Fibroblast of peridontal ligament (primary cell): ENCODE measurements around the gene EID1.
A peak's percentile ranks its signal among the peaks of the same experiment; 100 is the strongest.

Source experiments
- DNase-seq: peaks from one replicate; pipeline ENCODE4 v3.0.0-alpha.2; 2010; ENCODE audit errors: extremely low read depth

The EID1 gene

GRCh38 chr15:48868536-48868935 lies 9.4 kb upstream of the EID1 start:
- DNase-seq = peak; percentile 48

DNA sequence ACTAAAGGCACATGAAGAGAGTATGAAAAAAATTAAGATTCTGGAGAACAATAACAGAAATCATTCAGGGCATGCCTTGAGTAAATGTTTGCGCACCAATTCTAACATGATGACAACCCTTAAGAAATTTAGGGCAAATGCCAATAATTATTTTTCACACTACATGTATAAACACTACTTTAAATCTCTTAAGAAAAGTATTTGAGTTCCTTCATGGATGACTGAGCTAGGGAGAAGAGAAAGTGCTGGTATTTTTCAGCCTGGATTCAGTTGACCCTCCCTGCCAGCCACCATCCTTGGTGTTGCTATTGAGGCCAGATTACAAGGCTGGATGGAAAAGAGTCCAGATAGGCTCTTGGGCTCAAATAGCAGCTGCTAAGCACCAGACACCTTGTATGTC lies 8.0 kb upstream of the EID1 start:
- DNase-seq = no peak

DNA sequence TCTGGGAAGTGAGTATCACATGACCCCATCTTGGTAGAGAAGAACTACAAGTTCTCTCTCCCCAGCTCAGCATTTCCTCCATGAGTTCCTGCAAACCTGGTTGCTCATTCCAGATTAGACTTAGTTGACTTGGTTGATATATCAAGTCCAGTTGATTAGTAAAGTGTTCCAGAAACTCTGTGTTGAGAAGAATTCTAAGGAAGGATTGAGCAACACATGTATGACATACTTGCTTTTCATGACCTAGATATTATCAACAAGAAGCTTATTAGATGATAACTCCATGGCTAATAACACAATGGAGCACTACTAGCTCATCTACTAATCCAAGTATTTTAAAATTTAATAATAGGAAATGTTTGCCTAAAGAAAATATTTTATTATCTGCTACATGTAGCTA lies 6.4 kb upstream of the EID1 start:
- DNase-seq = no peak

DNA sequence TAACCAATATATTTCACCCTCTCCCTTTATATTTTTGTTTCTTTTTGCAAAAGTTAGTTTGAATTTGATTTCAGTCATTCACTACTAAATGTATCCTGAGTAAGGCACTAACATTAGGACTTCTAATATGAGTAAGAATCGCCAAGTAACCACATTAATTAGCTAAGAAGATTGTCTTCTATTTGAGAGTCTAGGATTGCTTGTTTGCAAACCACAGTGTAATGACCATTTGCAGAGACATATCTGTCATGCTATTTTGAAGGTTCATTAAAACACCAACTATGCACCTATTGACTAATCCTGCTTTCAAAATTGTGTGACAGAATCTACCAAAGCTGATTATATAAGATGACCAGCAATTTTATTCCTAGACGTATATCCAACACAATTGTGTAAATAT lies 5.3 kb upstream of the EID1 start:
- DNase-seq = no peak

DNA sequence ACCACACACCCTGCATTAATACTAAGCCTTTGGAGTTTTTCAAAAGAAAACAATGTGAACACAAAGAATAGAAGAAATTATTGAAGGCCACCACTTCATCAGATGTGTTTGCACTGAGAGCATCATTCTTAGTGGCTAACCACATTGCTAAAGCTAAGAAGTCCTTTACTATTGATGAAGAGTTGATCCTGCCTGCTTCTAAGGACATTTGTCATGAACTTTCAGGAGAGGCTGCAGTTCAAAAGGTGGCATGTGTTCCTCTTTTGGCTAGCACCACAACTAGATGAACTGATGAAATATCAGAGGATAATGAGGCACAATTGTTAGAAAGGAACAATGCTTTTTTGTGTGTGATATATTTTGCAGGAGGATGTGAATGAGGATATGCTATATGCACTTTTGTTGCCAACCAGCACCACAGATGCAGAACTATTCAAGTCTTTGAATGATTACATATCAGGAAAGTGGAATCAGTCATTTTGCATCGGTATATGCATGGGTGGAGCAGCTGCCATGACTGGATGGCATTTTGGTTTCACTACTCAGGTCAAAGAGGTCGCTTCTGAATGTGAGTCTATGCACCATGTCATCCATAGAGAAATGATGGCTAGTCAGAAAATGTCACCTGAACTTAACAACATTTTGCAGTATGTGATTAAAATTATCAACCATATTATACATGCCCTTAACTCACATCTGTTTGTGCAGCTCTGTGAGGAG lies 2.5 kb upstream of the EID1 start:
- DNase-seq = no peak

DNA sequence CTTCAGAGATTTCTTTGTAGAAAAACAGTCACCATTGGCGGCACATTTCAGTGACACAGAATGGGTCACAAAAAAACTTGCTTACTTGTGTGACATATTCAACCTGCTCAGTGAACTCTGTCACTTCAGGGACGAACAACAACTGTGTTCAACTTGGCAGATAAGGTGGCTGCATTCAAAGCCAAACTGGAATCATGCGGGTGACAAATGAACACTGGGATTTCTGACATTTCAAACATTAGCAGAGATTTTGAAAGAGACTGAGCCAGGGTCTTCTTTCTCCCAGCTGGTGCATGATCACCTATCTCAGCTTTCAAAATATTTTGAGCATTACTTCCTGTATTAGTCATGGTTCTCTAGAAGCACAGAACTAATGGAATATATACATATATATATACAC lies 1.9 kb upstream of the EID1 start:
- no peak for DNase-seq

DNA sequence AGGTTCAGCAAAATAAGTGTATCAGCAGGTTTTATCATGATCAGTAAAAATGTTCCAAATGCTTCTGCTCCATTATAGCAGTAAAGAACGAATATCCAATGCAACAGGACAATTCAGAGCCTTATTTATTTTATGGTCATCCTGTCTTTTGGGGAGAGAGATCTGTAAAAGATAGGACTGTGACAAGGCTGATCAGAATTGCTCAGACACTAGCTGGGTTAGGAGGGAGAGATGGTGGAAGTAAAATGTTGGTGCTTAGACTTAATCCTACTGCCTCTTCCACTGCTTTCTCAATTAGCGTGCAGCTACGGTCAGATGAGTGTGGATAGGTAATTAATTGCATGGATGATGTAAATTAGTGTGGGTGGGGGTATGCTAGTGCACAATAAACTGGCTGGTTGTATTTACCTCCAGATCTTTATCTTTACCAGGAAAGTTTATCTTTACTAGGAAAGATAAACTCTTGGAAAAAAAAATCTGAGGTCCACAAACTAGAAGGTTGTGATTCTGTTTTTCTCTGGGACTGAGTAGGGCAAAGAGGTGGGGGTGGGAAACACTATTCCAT lies 2.2 kb downstream of the EID1 start:
- no peak for DNase-seq

DNA sequence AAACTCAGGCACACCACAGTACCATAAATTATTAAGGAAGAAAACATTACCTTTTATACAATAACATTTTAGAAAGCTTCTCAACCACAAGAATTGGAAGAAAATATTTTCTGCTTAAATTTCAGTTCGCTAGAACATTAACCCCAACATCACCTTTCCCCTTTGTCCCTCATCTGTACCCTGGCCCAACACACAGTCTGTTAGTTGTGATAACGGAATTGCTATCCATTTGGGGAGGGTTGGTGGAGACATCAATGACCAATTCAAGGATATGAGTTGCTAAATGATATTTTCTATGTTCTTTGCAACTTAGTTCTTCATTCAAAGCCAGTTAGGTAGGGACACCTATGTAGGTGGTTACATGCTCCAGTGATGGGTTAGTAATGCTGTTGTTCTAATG lies 5.8 kb downstream of the EID1 start:
- DNase-seq = no peak

- DNase-seq = no peak
Measured at GRCh38 chr15:48887144-48887543, 9.2 kb downstream of the EID1 start.

- no peak for DNase-seq
Measured at GRCh38 chr15:48888191-48888590, 10.3 kb downstream of the EID1 start.

DNA sequence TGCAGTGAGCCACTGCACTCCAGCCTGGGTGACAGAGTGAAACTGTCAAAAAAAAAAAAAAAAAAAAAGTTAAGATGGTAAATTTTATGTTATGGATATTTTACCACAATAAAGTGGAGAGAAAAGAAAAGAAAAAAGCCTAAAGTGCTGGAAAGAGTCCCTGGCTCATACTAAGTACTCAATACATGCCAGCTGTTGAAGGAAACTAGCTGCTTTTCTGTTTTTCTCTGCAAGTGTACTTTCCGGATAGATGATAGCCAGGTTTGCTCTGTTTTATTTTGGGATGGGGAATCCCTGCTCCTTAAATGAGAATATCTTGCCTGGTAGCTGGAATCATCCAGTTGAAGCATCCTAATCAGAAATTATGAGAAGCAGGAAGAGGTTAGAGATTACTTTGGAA lies 10.9 kb downstream of the EID1 start:
- DNase-seq = peak; percentile 58

DNA sequence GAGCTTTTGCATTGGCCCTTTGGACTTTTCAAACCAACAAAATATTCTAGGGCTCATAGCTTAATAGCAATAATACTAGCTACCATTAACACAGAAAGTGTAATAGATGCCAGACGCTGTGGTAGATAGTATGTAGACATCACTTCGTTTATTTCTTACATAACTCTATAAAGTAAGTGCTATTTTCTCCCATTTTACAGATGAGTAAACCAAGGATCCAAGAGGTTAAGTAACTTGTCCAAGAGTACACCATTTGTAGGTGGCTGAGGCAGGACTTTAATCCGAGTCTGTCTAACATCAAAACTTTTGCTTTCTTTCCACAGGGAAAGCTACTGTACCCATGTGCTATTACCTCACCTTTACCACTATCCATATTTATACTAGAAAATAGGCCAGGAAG lies 12.0 kb downstream of the EID1 start:
- DNase-seq = no peak

DNA sequence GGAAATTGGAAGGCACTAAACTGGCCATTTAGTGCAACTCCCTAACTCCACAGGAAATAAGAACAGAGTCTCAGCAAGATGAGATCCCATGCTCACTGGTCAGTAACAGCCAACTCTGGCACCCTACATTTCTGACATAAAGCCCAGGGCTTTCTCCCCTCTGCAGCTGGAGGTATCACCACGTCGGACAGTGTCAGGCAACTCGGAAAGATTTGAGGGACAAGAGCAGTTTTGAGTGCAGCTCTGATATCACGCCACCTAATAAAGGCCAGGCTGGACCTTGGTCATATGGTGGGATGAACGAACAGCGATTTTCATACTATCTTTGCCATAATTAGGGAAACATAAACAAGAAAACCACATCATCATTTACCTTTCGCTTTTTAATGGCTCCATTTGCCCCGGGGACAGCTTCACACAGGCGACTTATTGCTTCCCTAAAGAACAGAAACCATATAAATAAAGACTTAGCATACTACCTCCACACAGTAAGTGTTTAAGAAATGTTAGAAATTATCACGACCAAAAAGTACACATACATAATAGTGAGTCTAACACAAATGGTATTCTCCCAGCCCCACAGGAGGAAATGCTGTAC lies 12.5 kb downstream of the EID1 start:
- DNase-seq = no peak

DNA sequence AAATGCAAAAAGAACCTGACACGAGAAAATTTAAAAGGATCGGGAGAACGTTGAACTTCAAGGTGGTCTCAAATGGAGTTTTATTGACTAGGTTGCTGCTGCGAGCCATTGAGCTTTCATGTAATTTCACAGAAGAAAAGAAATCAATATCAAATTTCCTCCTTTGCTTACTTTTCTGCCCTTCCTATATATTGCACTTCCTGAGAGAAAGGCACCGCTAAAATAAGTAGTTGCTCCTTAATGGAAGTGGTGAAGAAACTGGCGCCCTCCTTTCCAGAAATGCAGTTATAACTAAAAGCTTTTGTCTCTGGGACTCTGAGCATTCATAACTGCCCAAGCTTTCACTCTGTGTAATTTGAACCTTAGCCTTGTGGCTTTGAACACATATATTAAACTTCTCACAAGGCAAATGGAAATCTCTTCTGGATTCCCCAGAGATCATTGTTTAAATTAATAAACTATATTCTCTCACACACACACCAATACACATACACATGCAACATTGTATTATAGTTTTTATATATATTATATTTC lies 13.4 kb downstream of the EID1 start:
- DNase-seq = peak; percentile 43

- DNase-seq = no peak
Measured at GRCh38 chr15:48893311-48893710, 15.4 kb downstream of the EID1 start.

DNA sequence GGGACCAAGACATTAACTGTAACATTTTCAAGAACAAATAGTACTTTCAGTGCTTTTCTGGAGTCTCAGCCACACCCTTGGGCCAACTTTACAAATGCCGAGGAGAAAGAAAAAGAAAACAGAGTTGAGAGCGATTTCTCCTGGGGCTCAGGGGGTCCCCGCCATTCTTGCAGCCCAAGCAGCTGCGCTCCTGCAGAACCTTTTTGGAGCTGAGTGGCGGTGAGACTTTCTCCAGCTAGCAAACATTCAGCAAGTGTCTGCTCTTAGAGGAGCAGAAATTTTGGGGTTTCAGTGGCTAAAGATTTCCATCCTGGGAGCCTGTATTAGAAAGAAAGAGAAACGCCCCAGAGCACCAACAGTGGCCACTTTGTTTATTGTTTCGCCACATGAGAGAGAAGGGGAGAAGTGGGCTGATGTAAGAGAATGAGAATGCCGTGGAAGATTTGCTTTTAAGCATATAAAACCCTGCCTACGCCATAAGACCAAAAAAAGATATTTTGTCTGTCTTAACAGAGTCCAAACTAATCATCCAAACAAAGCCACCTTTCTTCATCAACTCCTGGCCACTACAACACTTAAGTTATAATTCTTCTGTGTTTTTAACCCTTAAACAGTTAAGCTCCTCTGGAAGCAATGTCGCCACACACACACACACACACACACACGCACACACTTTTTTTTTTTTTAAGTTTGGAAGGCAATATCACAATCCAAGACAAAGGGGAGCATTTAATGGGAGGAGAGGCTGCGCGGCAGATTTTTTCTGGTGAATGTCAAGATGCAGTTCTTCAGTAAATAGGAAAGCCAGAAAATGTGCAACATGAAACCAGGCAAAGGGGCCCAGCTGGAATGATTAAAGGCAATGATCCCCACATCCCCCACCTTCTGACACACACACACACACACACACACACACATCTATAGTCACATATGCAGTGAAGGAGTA lies 19.2 kb downstream of the EID1 start:
- peak; percentile 91 for DNase-seq

DNA sequence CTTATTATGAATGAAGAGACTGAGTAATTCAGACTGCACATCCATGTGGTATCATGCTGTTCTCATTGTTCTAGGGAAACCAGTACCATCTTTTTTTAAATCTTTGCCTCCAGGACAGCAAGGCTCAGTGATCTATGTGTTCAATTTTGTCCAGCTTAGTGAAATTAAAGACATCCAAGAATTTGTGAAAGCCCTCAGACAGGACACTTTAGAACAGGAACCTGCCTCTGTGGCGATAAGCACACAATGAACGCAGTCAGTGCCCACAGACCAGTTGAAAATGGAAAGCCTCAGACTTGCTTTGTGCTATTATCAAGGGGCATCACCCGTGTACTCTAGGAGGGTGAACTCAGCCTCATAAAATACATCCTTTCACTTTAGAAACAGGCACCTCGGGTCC lies 20.1 kb downstream of the EID1 start:
- no peak for DNase-seq

GRCh38 chr15:48898446-48898845 lies 20.5 kb downstream of the EID1 start:
- DNase-seq = no peak

DNA sequence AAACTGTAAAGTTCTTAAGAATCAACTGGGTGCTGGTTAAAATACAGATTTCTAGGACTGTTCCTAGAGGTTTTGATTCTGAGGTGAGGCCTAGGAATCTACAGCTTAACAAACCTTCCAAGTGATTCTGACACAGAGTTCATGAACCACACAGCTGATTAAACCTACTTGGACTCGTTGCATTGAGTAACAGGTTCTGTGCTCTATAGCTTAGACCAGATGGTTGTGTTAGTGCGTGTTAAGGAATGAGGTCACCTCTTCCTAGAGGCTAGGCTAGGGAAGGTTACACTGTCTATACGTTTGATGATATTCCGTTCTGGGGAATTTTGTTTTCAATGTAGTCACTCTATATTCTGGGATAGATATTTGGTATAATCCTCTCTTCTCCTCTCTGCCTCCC lies 21.9 kb downstream of the EID1 start:
- no peak for DNase-seq

DNA sequence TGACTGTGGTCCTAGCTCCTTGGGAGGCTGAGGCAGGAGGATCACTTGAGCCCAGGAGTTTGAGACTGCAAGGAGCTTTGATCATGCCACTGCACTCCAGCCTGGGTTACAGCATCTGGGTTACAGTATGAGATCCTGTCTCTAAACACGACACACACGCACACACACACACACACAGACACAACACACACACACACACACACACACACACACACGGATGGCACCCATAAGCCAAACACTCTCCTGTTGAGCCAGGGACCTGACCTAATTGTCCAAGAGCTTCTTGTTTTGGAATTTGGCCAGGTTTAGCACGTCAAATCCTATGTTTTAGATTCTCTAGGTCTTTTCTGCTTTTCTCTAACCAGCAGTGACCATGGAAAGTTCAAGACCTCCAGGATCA lies 26.8 kb downstream of the EID1 start:
- no peak for DNase-seq

DNA sequence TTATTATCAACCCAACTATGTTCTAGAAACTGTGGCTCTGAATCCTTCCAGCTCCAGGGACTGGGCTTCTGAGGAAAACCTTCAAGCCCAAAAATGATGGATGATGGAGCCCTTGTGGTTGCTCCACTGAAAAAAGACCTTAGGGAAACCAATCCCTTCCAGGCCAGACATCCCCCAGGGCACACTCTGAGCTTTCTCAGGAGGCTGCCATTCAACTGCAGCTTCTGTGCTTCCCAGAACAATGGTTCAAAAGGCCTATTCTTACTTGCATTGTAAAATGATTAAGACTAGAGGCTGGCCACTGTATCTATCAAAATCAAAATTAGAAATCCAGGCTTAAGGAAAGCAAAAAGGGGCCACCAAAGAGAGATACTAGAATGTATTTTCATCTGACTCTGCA lies 27.3 kb downstream of the EID1 start:
- DNase-seq = no peak

- no peak for DNase-seq
Measured at GRCh38 chr15:48905847-48906246, 27.9 kb downstream of the EID1 start.
